ENCODE data around the gene ADGRF1. TPM values are rescaled to one million over a fixed set of nuclear protein-coding genes. Genes with fewer than 3 reads are reported as not detected.
A peak's percentile ranks its signal among the peaks of the same experiment; 100 is the strongest.

ADGRF1 gene
- total and polyA plus RNA-seq, 3 donors from 2014 or later, result 2.4 to 5.4 (median 2.4) TPM

DNA sequence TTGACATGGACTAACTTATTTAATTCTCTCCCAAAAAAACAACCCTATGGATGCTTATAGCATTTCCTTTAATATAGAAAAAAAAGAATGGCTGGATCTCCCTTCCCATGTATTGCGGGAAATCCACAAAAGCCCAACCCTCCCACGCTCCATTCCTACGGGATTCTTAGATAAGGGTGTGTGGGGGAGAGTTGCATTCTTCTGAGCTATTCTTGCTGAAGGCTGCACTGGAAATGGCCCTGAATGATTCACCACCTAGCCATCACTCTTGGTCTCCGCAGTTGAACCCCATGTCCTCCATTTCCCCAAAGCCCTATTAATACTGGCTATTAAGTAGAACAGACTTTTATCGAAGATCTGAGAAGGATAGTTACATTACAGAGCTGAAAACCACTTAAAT lies 78.5 kb downstream of the ADGRF1 start:
- H3K4me3 ChIP-seq, result no peak overlapping the region
- H3K4me1 ChIP-seq, result no peaks in the 10 kb centered on the region
- H3K27ac ChIP-seq, result no peak overlapping the region
- H3K9me3 ChIP-seq, result no peaks in the 10 kb centered on the region
- H3K27me3 ChIP-seq, result no peaks in the 10 kb centered on the region
- H3K36me3 ChIP-seq (ENCODE audit: low read depth, missing control alignments), result no peaks in the 10 kb centered on the region
- no peak for TF ChIP-seq POLR2A (IDR thresholded peaks at IDR 0.05)
- TF ChIP-seq, protein P1, sequence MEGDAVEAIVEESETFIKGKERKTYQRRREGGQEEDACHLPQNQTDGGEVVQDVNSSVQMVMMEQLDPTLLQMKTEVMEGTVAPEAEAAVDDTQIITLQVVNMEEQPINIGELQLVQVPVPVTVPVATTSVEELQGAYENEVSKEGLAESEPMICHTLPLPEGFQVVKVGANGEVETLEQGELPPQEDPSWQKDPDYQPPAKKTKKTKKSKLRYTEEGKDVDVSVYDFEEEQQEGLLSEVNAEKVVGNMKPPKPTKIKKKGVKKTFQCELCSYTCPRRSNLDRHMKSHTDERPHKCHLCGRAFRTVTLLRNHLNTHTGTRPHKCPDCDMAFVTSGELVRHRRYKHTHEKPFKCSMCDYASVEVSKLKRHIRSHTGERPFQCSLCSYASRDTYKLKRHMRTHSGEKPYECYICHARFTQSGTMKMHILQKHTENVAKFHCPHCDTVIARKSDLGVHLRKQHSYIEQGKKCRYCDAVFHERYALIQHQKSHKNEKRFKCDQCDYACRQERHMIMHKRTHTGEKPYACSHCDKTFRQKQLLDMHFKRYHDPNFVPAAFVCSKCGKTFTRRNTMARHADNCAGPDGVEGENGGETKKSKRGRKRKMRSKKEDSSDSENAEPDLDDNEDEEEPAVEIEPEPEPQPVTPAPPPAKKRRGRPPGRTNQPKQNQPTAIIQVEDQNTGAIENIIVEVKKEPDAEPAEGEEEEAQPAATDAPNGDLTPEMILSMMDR (IDR thresholded peaks at IDR 0.05), result no peak
- intact Hi-C loops (cut with DNase I; ENCODE audit: low total_unique reads), result no loop called here
- WGBS, 2 donors, result 43 to 47% methylated on average over 5 of the region's 5 CpGs
- DNase-seq, result peak; percentile 34

- H3K9me3 ChIP-seq, result no peaks in the 10 kb centered on the region
- H3K27me3 ChIP-seq, result no peaks in the 10 kb centered on the region
- H3K27ac ChIP-seq, result no peak overlapping the region
- intact Hi-C loops (cut with DNase I; ENCODE audit: low total_unique reads), result no loop called here
- H3K4me1 ChIP-seq, result no peaks in the 10 kb centered on the region
- no peak for TF ChIP-seq POLR2A (IDR thresholded peaks at IDR 0.05)
- TF ChIP-seq, protein P1 (IDR thresholded peaks at IDR 0.05), result no peak
- H3K36me3 ChIP-seq (ENCODE audit: low read depth, missing control alignments), result no peaks in the 10 kb centered on the region
- H3K4me3 ChIP-seq, result no peak overlapping the region
- DNase-seq, result no peak
These were observed 79.1 kb downstream of the ADGRF1 start for GRCh38 chr6:46963039-46963438.

DNA sequence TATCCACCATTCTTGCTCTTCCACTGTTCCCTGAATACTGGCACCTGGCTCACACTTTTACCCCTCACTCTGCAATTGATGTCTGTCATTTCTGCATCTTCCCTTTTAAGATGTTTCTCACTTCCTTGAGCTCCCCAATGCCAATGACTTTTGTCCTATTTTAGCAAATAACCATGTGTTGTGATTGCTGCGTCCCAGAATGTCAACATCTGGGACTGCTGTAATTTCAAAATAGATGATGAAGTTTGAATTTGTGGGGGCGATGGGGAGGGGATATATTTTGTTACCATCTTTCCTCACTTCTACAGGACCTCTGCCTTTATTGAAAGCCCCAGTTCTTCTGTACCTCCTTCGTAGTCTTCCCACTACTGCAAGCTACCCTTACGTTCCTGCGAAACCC lies 80.4 kb downstream of the ADGRF1 start:
- Histone ChIP-seq H3K36me3 (ENCODE audit: low read depth, missing control alignments) (no peaks in the 10 kb centered on the region), H3K27me3 (no peaks in the 10 kb centered on the region), H3K4me1 (no peaks in the 10 kb centered on the region), H3K9me3 (no peaks in the 10 kb centered on the region), H3K4me3 (no peak overlapping the region), H3K27ac (no peak overlapping the region)
- intact Hi-C loops (cut with DNase I; ENCODE audit: low total_unique reads), result no loop called here
- 85 to 96% methylated on average over 5 of the region's 5 CpGs for whole genome bisulfite sequencing, 2 donors
- no peak for DNase-seq
- TF ChIP-seq, protein P1 (IDR thresholded peaks at IDR 0.05), result no peak
- no peak for TF ChIP-seq POLR2A (IDR thresholded peaks at IDR 0.05)

DNA sequence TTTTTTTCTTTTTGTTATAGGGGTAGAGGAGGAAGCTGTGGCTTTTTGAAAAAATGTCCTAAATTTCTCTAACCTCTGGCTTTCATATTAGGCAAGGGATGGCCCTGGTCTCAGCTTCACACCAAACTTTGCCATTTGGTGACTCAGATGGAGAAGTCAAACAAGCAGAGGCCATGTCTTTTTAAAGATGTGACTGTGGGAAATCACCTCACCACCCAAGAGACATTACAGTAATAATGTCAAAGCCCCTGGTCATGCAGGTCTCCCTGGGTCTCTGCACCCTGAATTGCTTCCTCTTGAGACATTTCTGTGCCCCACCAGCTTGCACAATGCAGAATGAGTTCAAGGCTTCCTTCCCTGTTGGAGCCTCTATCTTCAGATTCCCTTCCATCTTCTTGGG lies 80.9 kb downstream of the ADGRF1 start:
- Histone ChIP-seq H3K4me1 (no peaks in the 10 kb centered on the region), H3K9me3 (no peaks in the 10 kb centered on the region), H3K27me3 (no peaks in the 10 kb centered on the region), H3K4me3 (no peak overlapping the region), H3K27ac (no peak overlapping the region), H3K36me3 (ENCODE audit: low read depth, missing control alignments) (no peaks in the 10 kb centered on the region)
- intact Hi-C loops (cut with DNase I; ENCODE audit: low total_unique reads), result no loop called here
- DNase-seq, result no peak
- TF ChIP-seq, protein P1 (IDR thresholded peaks at IDR 0.05), result no peak
- TF ChIP-seq POLR2A (IDR thresholded peaks at IDR 0.05), result no peak

GRCh38 chr6:46959419-46959818 lies 82.7 kb downstream of the ADGRF1 start:
- H3K36me3 ChIP-seq (ENCODE audit: low read depth, missing control alignments), result no peaks in the 10 kb centered on the region
- H3K9me3 ChIP-seq, result no peaks in the 10 kb centered on the region
- intact Hi-C loops (cut with DNase I; ENCODE audit: low total_unique reads), result no loop called here
- H3K27ac ChIP-seq, result no peak overlapping the region
- no peaks in the 10 kb centered on the region for H3K4me1 ChIP-seq
- DNase-seq, result no peak
- no peaks in the 10 kb centered on the region for H3K27me3 ChIP-seq
- TF ChIP-seq POLR2A (IDR thresholded peaks at IDR 0.05), result no peak
- TF ChIP-seq, protein P1 (IDR thresholded peaks at IDR 0.05), result no peak
- H3K4me3 ChIP-seq, result no peak overlapping the region
